ENCODE measurements around the gene GRAMD2B. TPM values are rescaled to one million over a fixed set of nuclear protein-coding genes. Genes with fewer than 3 reads are reported as not detected.
"Not testable (repeated sequence)": the region's sequence is repeated elsewhere in the genome, so short reads cannot be mapped to it uniquely, and the experiment has no call there.

The GRAMD2B gene
- total and polyA plus RNA-seq, 3 experiments from 2014 or later: 7.0 to 10.4 (median 8.4) TPM

DNA sequence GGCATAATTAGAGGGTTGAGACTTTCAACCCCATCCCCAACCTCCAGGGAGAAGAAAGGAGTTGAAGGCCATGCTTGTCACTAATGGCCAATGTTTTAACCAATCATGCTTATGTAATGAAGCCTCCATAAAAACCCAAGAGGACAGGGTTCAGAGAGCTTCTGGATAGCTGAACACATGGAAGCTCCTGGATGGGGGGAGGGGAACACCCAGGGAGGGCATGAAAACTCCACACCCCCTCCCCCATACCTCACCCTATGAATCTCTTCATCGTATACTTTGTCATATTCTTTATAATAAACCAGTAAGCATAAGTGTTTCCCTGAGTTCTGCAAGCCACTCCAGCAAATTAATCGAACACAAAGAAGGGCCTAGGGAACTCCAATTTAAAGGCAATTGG is 90.1 kb downstream of the GRAMD2B start:
- ChIA-PET CTCF (interaction anchor here (0.9 to 2.4 kb wide), 4 partner anchors 14 to 33 kb away, joined by 3 to 11 read pairs (median 4); no protein-coding TSS in a partner anchor), POLR2A (no interaction called here)
- H3K9me3 ChIP-seq (ENCODE audit: low read length): no peaks in the 10 kb centered on the region
- Mint-ChIP-seq H3K4me3 (no peak overlapping the region), H3K27ac (no peak overlapping the region), H3K36me3 (no peaks in the 10 kb centered on the region), H3K9me3 (no peaks in the 10 kb centered on the region), H3K27me3 (no peaks in the 10 kb centered on the region), H3K4me1 (peaks cover 16 to 21% (median 20%) of the 10 kb centered on the region in 3 donors)
- H3K27ac ChIP-seq (ENCODE audit: low read depth, low read length): peak overlapping the region; percentile 45
- H3K27me3 ChIP-seq (ENCODE audit: insufficient read depth, low read length, poor library complexity, severe bottlenecking): no peaks in the 10 kb centered on the region
- H3K36me3 ChIP-seq (ENCODE audit: insufficient read depth, low read length): no peaks in the 10 kb centered on the region
- H3K4me1 ChIP-seq (ENCODE audit: insufficient read depth, low read length): peaks cover 16% of the 10 kb centered on the region
- no peak for DNase-seq
- no peak overlapping the region for H3K4me3 ChIP-seq (ENCODE audit: low read length)

DNA sequence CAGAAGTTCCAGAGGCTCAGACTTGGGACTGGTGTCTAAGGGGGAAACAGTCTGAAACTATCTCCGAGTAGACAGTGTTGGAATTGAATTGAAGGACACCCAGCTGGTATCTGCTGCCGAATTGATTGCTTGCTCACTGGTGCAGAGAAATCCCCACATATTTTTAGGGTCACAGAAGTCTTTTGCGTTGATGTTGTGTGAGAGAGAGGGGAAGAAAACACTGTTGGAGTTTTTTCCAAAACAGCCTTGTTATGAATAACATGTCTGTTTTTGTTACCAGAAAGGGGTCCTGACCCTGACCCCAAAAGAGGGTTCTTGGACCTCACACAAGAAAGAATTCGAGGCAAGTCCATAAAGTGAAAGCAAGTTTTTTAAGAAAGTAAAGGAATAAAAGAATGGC is 90.5 kb downstream of the GRAMD2B start:
- H3K4me1 Mint-ChIP-seq: peaks cover 13 to 17% (median 15%) of the 10 kb centered on the region in 3 donors
- no peak overlapping the region for H3K4me3 Mint-ChIP-seq
- no peaks in the 10 kb centered on the region for H3K36me3 Mint-ChIP-seq
- no peak overlapping the region for H3K27ac Mint-ChIP-seq
- H3K27me3 ChIP-seq (ENCODE audit: insufficient read depth, low read length, poor library complexity, severe bottlenecking): no peaks in the 10 kb centered on the region
- no peak for DNase-seq
- no peaks in the 10 kb centered on the region for H3K9me3 ChIP-seq (ENCODE audit: low read length)
- H3K27ac ChIP-seq (ENCODE audit: low read depth, low read length): peak overlapping the region; percentile 45
- peaks cover 12% of the 10 kb centered on the region for H3K4me1 ChIP-seq (ENCODE audit: insufficient read depth, low read length)
- no peaks in the 10 kb centered on the region for H3K9me3 Mint-ChIP-seq
- ChIA-PET CTCF (interaction anchor here (2.4 kb wide), 1 partner anchor 14 kb away, joined by 11 read pairs; no protein-coding TSS in a partner anchor), POLR2A (no interaction called here)
- no peaks in the 10 kb centered on the region for H3K36me3 ChIP-seq (ENCODE audit: insufficient read depth, low read length)
- H3K27me3 Mint-ChIP-seq: no peaks in the 10 kb centered on the region
- H3K4me3 ChIP-seq (ENCODE audit: low read length): no peak overlapping the region

DNA sequence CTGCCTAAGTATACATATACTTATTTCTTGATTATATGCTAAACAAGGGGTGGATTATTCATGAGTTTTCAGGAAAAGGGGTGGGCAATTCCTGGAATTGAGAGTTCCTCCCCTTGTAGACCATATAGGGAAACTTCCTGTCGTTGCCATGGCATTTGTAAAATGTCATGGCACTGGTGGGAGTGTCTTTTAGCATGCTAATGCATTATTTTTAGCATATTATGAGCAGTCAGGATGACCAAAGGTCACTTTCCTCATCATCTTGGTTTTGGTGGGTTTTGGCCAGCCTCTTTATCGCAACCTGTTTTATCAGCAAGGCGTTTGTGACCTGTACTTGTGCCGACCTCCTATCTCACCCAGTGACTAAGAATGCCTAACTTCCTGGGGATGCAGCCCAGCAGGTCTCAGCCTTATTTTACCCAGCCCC is 90.9 kb downstream of the GRAMD2B start:
- H3K4me1 ChIP-seq (ENCODE audit: insufficient read depth, low read length): peaks cover 9% of the 10 kb centered on the region
- ChIA-PET CTCF (interaction anchor here (1.7 kb wide), 1 partner anchor 13 kb away, joined by 3 read pairs; no protein-coding TSS in a partner anchor), POLR2A (no interaction called here)
- no peaks in the 10 kb centered on the region for H3K9me3 ChIP-seq (ENCODE audit: low read length)
- no peak for DNase-seq
- Mint-ChIP-seq H3K27me3 (no peaks in the 10 kb centered on the region), H3K27ac (no peak overlapping the region), H3K9me3 (no peaks in the 10 kb centered on the region), H3K4me3 (no peak overlapping the region), H3K4me1 (peaks cover 8 to 12% (median 11%) of the 10 kb centered on the region in 3 donors), H3K36me3 (no peaks in the 10 kb centered on the region)
- no peak overlapping the region for H3K4me3 ChIP-seq (ENCODE audit: low read length)
- H3K27ac ChIP-seq (ENCODE audit: low read depth, low read length): no peak overlapping the region
- no peaks in the 10 kb centered on the region for H3K27me3 ChIP-seq (ENCODE audit: insufficient read depth, low read length, poor library complexity, severe bottlenecking)
- H3K36me3 ChIP-seq (ENCODE audit: insufficient read depth, low read length): no peaks in the 10 kb centered on the region

DNA sequence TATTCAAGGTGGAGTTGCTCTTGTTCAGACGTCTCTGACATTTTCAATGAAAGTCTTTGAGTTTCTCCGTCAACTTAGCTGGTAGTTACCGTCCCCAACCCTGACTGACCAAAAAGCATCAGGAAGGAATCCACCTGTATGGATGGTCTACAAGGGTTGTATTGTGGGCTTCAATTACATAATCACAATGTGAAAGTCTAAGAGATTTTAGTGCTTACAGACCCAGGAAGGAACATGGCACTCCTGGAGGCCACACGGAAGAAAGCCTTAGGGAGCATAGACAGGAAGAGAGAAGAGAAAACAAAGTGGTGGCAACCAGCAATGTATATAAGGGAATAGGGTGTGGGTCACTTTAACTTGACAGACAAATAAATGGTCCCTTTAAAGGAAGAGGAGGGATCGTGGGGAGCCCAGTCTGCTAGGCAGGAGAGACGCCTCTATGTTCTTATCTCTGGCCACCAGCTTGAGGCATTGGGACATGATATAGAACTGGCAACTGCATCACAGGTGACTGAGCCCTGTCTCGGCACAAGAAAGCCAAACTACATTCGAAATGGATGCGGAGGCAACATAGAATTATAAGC is 91.4 kb downstream of the GRAMD2B start:
- no peak overlapping the region for H3K27ac ChIP-seq (ENCODE audit: low read depth, low read length)
- no peaks in the 10 kb centered on the region for H3K9me3 ChIP-seq (ENCODE audit: low read length)
- H3K4me3 ChIP-seq (ENCODE audit: low read length): no peak overlapping the region
- CTCF ChIA-PET: interaction anchor here (1.7 kb wide), 1 partner anchor 13 kb away, joined by 3 read pairs; no protein-coding TSS in a partner anchor
- POLR2A ChIA-PET: no interaction called here
- no peaks in the 10 kb centered on the region for H3K36me3 ChIP-seq (ENCODE audit: insufficient read depth, low read length)
- no peaks in the 10 kb centered on the region for H3K36me3 Mint-ChIP-seq
- no peak overlapping the region for H3K4me3 Mint-ChIP-seq
- peaks cover 5 to 7% (median 6%) of the 10 kb centered on the region in 3 donors for H3K4me1 Mint-ChIP-seq
- peak overlapping the region in 1 of 8 donors; percentile 36 for H3K27ac Mint-ChIP-seq
- DNase-seq: no peak
- no peaks in the 10 kb centered on the region for H3K9me3 Mint-ChIP-seq
- H3K27me3 Mint-ChIP-seq: peaks cover 0 to 2% of the 10 kb centered on the region in 2 donors
- H3K27me3 ChIP-seq (ENCODE audit: insufficient read depth, low read length, poor library complexity, severe bottlenecking): no peaks in the 10 kb centered on the region
- peaks cover 4% of the 10 kb centered on the region for H3K4me1 ChIP-seq (ENCODE audit: insufficient read depth, low read length)

DNA sequence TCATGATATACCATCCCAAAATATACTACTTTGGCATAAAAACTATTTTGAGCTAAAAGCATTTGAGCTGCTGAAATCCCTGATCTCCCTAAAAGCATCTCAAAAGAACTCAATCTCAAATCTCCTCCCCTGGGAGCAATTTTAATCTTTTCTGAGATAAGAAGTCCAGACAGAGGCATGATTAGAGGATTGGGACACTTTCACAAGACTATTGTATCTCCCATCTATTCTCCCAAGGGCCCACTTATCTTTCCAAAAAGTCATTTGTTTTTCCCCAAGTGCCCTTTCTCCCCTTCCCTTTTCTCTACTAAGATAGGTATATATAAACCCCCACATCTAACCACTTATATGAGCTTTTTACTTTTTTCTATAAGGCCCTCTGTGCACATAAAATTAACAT is 92.1 kb downstream of the GRAMD2B start:
- H3K36me3 ChIP-seq (ENCODE audit: insufficient read depth, low read length): no peaks in the 10 kb centered on the region
- POLR2A ChIA-PET: interaction anchor here (0.8 kb wide), 1 partner anchor 25 kb away, joined by 3 read pairs; no protein-coding TSS in a partner anchor
- no peak overlapping the region for H3K27ac ChIP-seq (ENCODE audit: low read depth, low read length)
- CTCF ChIA-PET: interaction anchor here (1.7 kb wide), 1 partner anchor 14 kb away, joined by 3 read pairs; no protein-coding TSS in a partner anchor
- H3K27me3 ChIP-seq (ENCODE audit: insufficient read depth, low read length, poor library complexity, severe bottlenecking): no peaks in the 10 kb centered on the region
- H3K4me3 ChIP-seq (ENCODE audit: low read length): no peak overlapping the region
- Mint-ChIP-seq H3K4me3 (no peak overlapping the region), H3K27me3 (peaks cover 0 to 3% of the 10 kb centered on the region in 2 donors), H3K4me1 (peaks cover 3 to 5% (median 3%) of the 10 kb centered on the region in 3 donors), H3K27ac (peak overlapping the region in 1 of 8 donors; percentile 15), H3K9me3 (no peaks in the 10 kb centered on the region), H3K36me3 (no peaks in the 10 kb centered on the region)
- H3K9me3 ChIP-seq (ENCODE audit: low read length): no peaks in the 10 kb centered on the region
- DNase-seq: no peak
- no peaks in the 10 kb centered on the region for H3K4me1 ChIP-seq (ENCODE audit: insufficient read depth, low read length)

DNA sequence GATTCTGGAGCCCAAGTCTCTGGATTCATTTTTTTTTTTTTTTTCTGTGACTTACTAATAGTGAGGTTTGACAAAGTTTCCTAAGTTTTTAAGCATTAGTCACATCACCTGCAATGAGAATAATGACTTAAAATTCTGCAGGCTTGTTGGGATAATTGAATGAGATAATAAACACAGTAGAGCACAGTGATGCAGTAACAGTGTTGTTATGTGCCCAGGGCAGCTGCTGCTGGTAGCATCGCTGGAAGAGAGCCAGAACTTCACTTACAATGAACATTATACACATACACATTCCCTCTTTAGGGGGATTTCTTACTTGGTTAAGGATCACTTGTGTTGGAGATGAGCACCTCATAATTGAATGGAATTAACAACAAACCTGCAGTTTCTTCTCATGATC is 92.9 kb downstream of the GRAMD2B start:
- POLR2A ChIA-PET: interaction anchor here (0.8 kb wide), 1 partner anchor 24 kb away, joined by 3 read pairs; no protein-coding TSS in a partner anchor
- H3K27me3 Mint-ChIP-seq: peaks cover 0 to 3% of the 10 kb centered on the region in 2 donors
- no peaks in the 10 kb centered on the region for H3K27me3 ChIP-seq (ENCODE audit: insufficient read depth, low read length, poor library complexity, severe bottlenecking)

DNA sequence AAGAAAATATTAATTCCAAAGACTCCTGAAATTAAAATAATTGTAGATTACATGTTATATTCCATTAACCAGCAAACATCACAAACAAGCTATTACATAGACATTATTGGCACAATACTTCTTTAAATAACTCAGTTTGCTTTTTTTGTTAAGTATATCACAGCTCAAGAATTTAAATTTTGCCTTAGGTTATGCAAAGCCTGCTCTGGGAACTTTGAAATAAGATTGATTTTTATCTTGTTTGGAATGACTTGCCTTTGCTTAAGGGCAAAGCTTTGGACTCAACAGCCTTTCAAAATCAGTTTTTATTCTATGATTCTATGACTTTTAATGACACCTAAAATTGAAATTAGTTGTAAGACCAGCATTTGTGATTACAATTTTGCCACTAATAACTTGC is 93.6 kb downstream of the GRAMD2B start:
- no peak overlapping the region for H3K27ac ChIP-seq (ENCODE audit: low read depth, low read length)
- POLR2A ChIA-PET: no interaction called here
- H3K4me1 ChIP-seq (ENCODE audit: insufficient read depth, low read length): no peaks in the 10 kb centered on the region
- no peak for DNase-seq
- H3K36me3 ChIP-seq (ENCODE audit: insufficient read depth, low read length): no peaks in the 10 kb centered on the region
- CTCF ChIA-PET: no interaction called here
- Mint-ChIP-seq H3K36me3 (no peaks in the 10 kb centered on the region), H3K27ac (no peak overlapping the region), H3K4me3 (no peak overlapping the region), H3K9me3 (no peaks in the 10 kb centered on the region), H3K4me1 (no peaks in the 10 kb centered on the region), H3K27me3 (peaks cover 0 to 3% of the 10 kb centered on the region in 2 donors)
- H3K27me3 ChIP-seq (ENCODE audit: insufficient read depth, low read length, poor library complexity, severe bottlenecking): no peaks in the 10 kb centered on the region
- no peaks in the 10 kb centered on the region for H3K9me3 ChIP-seq (ENCODE audit: low read length)
- no peak overlapping the region for H3K4me3 ChIP-seq (ENCODE audit: low read length)

More for the DNA sequence above, 92.9 kb downstream of the GRAMD2B start:
- H3K4me3 ChIP-seq (ENCODE audit: low read length): no peak overlapping the region
- no peak overlapping the region for H3K27ac ChIP-seq (ENCODE audit: low read depth, low read length)
- H3K4me1 ChIP-seq (ENCODE audit: insufficient read depth, low read length): no peaks in the 10 kb centered on the region
- H3K36me3 Mint-ChIP-seq: no peaks in the 10 kb centered on the region
- CTCF ChIA-PET: interaction anchor here (1.7 kb wide), 1 partner anchor 15 kb away, joined by 3 read pairs; no protein-coding TSS in a partner anchor
- H3K4me3 Mint-ChIP-seq: no peak overlapping the region
- H3K27ac Mint-ChIP-seq: no peak overlapping the region
- no peaks in the 10 kb centered on the region for H3K9me3 Mint-ChIP-seq
- no peaks in the 10 kb centered on the region for H3K36me3 ChIP-seq (ENCODE audit: insufficient read depth, low read length)
- DNase-seq: no peak
- no peaks in the 10 kb centered on the region for H3K9me3 ChIP-seq (ENCODE audit: low read length)
- no peaks in the 10 kb centered on the region for H3K4me1 Mint-ChIP-seq

DNA sequence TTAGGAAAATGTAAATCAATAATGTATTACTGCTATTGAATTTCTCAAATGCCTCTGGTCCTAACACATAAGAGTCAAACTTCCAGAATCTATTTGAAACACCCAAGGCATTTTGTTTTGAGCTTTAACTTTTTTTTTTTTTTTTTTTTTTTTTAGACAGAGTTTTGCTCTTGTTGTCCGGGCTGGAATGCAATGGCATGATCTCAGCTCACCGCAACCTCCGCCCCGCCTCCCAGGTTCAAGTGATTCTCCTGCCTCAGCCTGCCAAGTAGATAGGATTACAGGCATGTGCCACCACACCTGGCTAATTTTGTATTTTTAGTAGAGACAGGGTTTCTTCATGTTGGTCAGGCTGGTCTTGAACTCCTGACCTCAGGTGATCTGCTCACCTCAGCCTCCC is 96.0 kb downstream of the GRAMD2B start:
- H3K27me3 Mint-ChIP-seq; H3K4me1 Mint-ChIP-seq; H3K36me3 ChIP-seq (ENCODE audit: insufficient read depth, low read length); DNase-seq; H3K27me3 ChIP-seq (ENCODE audit: insufficient read depth, low read length, poor library complexity, severe bottlenecking); H3K9me3 Mint-ChIP-seq; POLR2A ChIA-PET; H3K4me3 ChIP-seq (ENCODE audit: low read length); H3K9me3 ChIP-seq (ENCODE audit: low read length); H3K36me3 Mint-ChIP-seq; H3K27ac ChIP-seq (ENCODE audit: low read depth, low read length); H3K4me3 Mint-ChIP-seq; H3K4me1 ChIP-seq (ENCODE audit: insufficient read depth, low read length); H3K27ac Mint-ChIP-seq: not testable (repeated sequence)
- CTCF ChIA-PET: interaction anchor here (1.4 kb wide), 1 partner anchor 20 kb away, joined by 5 read pairs; no protein-coding TSS in a partner anchor
